HG03432 (cell line): ENCODE results near the gene GRHL3.
"Not testable (repeated sequence)": the region's sequence is repeated elsewhere in the genome, so short reads cannot be mapped to it uniquely, and the experiment has no call there.

Source experiments
- ATAC-seq: cut with Tn5 transposase; IDR thresholded peaks from one replicate; pipeline ENCODE4 v1.9.1; 2021; ENCODE audit warnings: mild to moderate bottlenecking, moderate library complexity; ENCODE audit not compliant: unreplicated experiment

GRHL3 gene

DNA sequence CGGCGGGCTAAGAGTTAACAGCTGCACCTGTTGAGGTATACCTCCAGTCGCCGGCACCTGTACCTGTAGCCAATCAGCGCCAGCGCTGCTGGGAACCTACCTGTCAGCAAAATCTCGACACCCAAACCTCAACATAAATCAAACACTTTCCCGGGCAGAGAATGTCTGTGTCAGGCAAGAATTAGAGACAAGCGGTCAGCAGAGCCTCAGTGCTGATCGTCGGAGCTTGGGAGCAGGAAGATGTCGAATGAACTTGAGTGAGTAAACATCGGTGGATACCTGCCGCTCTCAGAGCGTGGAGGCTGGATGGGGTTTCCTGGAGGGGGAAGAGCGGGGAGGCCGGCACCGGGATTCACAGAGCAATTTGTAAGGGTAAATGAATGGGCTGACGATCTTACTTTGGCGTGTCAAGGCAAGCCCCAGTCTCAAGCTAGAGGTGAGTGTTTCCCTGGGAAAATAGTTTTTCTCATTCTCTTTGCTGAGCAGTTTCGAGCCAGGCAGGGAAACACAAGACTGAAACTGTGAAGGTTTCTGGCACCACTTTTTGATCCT is at the start of gene GRHL3:
Gene GRHL3 (plus strand): TSS at position 46 of the 552 bp plus-strand sequence. CDS start 195 bp downstream, at position 241.
- ATAC-seq = no peak

GRCh38 chr1:24274203-24275103 is 44.7 kb upstream of the GRHL3 start:
- ATAC-seq = not testable (repeated sequence)

DNA sequence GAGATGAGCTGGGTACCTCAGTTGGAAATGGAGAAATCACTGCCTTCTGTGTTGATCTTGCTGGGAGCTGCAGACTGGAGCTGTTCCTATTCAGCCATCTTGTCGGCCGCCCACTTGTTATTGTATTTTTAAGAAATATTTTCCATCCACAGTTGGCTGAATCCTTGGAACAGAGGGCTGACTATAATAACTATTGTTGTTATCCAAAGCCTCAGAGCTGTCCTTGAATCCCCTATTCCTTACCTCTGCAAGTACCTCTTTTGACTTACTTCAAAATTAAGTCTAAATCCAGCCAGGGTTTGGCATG is 44.1 kb upstream of the GRHL3 start:
- no peak for ATAC-seq

GRCh38 chr1:24275510-24275909 is 43.6 kb upstream of the GRHL3 start:
- ATAC-seq = no peak

- no peak for ATAC-seq
Observed at GRCh38 chr1:24276791-24277190, 42.4 kb upstream of the GRHL3 start.

GRCh38 chr1:24277420-24278169 is 41.6 kb upstream of the GRHL3 start:
- no peak for ATAC-seq

DNA sequence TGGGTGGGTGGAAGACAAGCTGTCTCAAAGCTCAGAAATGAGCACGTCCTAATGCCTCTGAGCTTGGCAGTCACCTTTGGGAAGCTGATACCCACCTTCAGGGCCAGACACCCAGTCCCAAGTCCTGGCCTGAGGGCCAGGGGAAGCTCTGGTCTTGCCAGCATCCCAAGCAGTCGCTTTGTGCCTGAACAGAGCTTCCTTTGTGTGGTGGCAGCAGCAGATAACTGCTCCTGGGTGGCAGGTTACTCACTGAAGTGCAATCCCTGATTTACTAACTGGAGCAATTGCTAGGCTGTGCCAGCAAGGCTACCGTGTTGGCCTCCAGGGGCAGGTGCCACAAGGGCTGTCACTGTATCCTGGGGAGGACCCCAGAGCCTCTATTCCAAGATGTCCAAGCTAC is 40.4 kb upstream of the GRHL3 start:
- no peak for ATAC-seq

GRCh38 chr1:24279590-24280232 is 39.4 kb upstream of the GRHL3 start:
- ATAC-seq = no peak

DNA sequence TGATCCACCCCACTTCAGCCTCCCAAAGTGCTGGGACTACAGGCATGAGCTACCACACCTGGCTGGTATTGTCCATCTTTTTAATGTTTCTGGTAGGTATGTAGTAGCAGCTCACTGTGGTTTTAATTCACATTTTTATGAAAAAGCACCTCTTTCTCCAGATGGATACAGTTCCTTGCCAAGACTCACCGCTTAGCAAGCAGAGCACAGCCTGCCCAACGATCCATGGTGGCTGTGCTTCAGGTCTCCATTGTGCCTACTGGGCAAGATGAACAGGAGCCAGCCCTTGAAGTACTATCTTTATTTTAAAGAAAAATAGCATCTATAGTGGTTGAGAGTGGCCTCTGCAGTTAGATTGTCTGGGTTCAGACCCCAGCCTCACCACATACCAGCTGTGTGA is 37.6 kb upstream of the GRHL3 start:
- ATAC-seq = no peak

- no peak for ATAC-seq
Observed at GRCh38 chr1:24282491-24282890, 36.7 kb upstream of the GRHL3 start.

DNA sequence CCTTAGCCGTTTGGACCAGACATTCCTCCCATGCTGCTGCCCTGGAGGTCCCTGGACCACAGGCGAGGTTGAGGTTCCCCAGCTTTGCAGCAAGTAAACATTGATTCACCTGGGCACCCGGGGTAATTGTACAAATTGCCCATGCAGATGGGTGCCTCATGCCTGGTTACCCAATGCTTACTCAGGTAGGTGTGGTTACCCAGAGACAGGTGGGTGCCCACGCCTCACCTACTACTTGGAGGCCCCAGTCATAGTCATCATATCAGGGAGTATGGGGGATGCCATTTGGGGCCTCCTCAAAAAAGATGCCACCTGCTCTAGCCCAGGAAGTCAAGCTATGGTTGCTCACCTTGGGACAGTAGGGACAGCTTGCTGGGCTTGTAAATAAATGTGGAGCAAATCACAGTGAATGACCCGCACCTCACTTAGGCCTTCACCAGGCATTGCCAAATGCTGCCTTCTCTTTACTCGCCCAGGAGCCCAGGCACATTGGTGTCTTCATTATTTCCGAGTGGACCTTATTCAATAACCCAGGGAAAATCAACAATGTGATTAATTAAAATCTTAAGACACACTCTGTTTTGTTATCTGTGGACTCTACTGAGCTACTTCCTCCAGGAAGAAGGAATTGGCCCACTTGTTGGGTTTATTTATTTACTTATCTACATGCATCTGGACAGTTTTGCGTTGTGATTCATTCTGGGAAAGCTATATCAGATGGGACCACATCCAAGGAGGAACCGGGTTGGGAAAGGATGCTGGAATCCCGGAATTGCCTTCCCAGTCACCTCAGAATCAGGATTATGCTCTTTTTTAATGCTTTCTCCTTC is 35.6 kb upstream of the GRHL3 start:
- ATAC-seq = no peak

DNA sequence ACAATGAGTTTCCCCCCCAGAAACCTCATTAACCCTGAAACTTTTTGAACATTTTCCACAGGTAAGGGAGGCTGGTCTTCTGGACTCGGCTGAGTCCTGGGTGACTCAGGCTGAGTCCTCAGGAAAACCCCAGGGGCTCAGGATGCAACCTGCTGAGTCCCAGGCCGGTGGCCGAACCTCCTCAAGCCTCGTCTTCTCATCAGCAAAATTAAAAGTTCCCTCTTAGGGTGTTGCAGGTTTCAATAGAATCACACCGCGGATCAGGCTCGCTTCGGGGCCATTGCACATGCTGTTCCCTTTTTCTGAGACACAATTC is 35.0 kb upstream of the GRHL3 start:
- ATAC-seq = no peak

DNA sequence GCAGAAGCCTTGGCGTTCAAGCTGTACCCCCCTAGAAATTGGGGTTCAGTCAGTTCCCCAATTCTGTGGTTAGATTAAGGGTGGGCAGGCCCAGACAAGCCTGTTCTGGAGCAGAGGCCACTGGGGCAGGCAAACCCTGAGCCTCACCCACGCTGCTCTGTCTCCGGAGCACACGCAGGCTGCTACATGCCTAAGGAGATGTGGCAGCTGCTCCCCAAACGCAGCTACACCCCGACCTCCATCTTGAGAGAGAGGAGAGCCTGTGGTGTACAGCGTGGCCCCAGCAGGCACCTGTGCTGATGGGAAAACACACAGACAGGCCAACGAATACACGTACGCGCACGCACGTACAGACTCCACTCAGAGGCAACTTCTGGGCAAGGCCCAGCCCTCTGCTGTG is 33.9 kb upstream of the GRHL3 start:
- no peak for ATAC-seq

DNA sequence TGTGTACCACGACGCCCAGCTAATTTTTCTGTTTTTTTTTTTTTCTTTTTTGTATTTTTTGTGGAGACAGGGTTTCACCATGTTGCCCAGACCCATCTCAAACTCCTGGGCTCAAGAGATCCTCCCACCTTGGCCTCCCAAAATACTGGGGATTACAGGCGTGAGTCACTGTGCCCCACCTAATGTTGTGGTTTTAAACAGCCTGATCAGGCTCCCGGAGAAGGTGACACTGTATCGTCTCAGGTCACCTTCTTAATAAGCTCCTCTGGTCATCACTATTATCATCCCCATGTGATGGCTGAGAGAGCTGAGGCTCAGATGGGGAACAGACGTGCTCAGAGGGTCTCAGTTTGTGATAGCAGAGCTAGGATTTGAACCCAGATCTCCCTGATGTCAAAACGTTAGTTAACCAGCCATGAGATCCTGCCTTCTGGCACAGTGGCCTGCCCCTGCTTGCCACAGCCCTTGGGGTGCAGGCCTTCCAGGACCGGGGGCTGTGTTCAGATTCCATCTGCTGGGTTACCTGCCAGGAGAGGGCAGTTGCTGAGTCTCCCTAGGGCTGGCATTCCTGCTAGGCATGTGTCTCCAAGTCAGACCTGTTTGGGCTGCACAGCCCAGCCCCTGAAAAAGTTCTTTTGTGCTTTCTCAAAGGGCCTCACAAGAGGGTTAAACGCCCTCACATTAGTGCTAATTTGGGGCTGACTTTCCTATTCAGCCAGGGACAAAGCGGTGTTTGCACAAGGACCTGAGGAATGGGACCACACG is 32.7 kb upstream of the GRHL3 start:
- ATAC-seq = no peak

DNA sequence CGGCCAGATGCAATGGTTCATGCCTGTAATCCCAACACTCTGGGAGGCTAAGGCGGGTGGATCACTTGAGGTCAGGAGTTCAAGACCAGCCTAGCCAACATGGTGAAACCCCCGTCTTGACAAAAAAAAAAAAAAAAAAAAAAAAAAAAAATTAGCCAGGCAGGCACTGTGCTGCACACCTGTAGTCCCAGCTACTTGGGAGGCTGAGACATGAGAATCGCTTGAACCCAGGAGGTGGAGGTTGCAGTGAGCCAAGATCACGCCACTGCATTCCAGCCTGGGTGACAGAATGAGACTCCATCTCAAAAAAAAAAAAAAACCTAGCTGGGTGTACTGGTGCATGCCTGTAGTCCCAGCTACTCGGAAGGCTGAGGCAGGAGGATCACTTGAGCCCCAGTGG is 31.4 kb upstream of the GRHL3 start:
- not testable (repeated sequence) for ATAC-seq

- ATAC-seq = no peak
Observed at GRCh38 chr1:24288479-24288878, 30.7 kb upstream of the GRHL3 start.

- ATAC-seq = no peak
Observed at GRCh38 chr1:24289937-24290595, 29.1 kb upstream of the GRHL3 start.

GRCh38 chr1:24290933-24291487 is 28.1 kb upstream of the GRHL3 start:
- ATAC-seq = no peak

- no peak for ATAC-seq
Observed at GRCh38 chr1:24292103-24292502, 27.1 kb upstream of the GRHL3 start.
